ENCODE results near the gene GEMIN7. TPM values are rescaled to one million over a fixed set of nuclear protein-coding genes. Genes with fewer than 3 reads are reported as not detected.

The GEMIN7 gene
- total and polyA plus RNA-seq, 2 of the 4 experiments (the other 2 are of a cell fraction): 27.2 to 53.0 TPM

DNA sequence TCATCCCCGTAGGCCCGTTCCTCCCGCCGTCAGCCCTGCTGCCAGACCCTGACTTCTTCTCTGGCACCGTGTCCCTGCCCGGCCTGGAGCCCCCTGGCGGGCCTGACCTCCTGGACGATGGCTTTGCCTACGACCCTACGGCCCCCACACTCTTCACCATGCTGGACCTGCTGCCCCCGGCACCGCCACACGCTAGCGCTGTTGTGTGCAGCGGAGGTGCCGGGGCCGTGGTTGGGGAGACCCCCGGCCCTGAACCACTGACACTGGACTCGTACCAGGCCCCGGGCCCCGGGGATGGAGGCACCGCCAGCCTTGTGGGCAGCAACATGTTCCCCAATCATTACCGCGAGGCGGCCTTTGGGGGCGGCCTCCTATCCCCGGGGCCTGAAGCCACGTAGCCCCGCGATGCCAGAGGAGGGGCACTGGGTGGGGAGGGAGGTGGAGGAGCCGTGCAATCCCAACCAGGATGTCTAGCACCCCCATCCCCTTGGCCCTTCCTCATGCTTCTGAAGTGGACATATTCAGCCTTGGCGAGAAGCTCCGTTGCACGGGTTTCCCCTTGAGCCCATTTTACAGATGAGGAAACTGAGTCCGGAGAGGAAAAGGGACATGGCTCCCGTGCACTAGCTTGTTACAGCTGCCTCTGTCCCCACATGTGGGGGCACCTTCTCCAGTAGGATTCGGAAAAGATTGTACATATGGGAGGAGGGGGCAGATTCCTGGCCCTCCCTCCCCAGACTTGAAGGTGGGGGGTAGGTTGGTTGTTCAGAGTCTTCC lies 41.5 kb upstream of the GEMIN7 start:
- Histone ChIP-seq H2BK20ac (ENCODE audit: low read depth, low read length) (no peak overlapping the region), H3K14ac (replicated peaks; ENCODE audit: low read depth, low read length) (no peak overlapping the region), H3K4me2 (ENCODE audit: low read depth, low read length) (no peak overlapping the region), H2BK5ac (ENCODE audit: low read depth, low read length, poor library complexity, severe bottlenecking) (no peak overlapping the region), H3K27ac (ENCODE audit: insufficient read depth, low read length) (no peak overlapping the region), H3K23ac (ENCODE audit: low read depth, low read length) (no peak overlapping the region), H4K8ac (ENCODE audit: low read depth in 2 of 2, low read length in 2 of 2) (peak overlapping the region in 1 of 2 experiments; percentile 75; a peak in 2 of 4 replicates), H4K91ac (ENCODE audit: insufficient read depth, low read depth, low read length) (no peak overlapping the region), H3K9me1 (ENCODE audit: insufficient read depth, low read length) (peaks cover 11% of the 10 kb centered on the region), H2AK5ac (ENCODE audit: low read depth, low read length) (no peak overlapping the region), H2AFZ (replicated peaks; ENCODE audit: low read length, poor library complexity) (no peak overlapping the region), H3K18ac (ENCODE audit: low read depth, low read length) (no peak overlapping the region), H4K20me1 (ENCODE audit: insufficient read depth, low read length) (peaks cover 36% of the 10 kb centered on the region), H3K4me3 (ENCODE audit: insufficient read depth, low read depth, low read length) (no peak overlapping the region), H3K4me1 (ENCODE audit: control insufficient read depth, insufficient read depth, low read length) (peaks cover 11% of the 10 kb centered on the region), H3K79me1 (ENCODE audit: low read depth in 1 of 2, low read length in 2 of 2) (peaks cover 20 to 31% of the 10 kb centered on the region in 2 experiments), H2BK120ac (ENCODE audit: low read depth, low read length) (no peak overlapping the region), H3K4ac (ENCODE audit: low read depth, low read length) (no peak overlapping the region), H2BK15ac (ENCODE audit: low read depth, low read length) (no peak overlapping the region), H4K5ac (ENCODE audit: low read depth, low read length) (no peak overlapping the region), H2AK9ac (replicated peaks; ENCODE audit: low read depth, low read length, poor library complexity) (peak overlapping the region; percentile 72), H3K9ac (ENCODE audit: low read depth, low read length) (no peak overlapping the region), H3K27me3 (ENCODE audit: control insufficient read depth, insufficient read depth, low read length) (no peaks in the 10 kb centered on the region), H3K36me3 (ENCODE audit: control insufficient read depth, insufficient read depth, low read length) (peaks cover 33% of the 10 kb centered on the region), H3K56ac (ENCODE audit: extremely low read depth, insufficient read depth, low read length) (no peak overlapping the region), H3K9me3 (ENCODE audit: control insufficient read depth, insufficient read depth, low read length) (no peaks in the 10 kb centered on the region)
- dilution Hi-C loops (cut with HindIII; ENCODE audit: low sequenced_read_pairs, unreplicated experiment) (no loop called here), intact Hi-C loops (cut with micrococcal nuclease) (no loop called here), in situ Hi-C loops (cut with MboI; ENCODE audit: low sequenced_read_pairs) (no loop called here)
- no peak for ATAC-seq (ENCODE audit: low read depth)
- no peak for TF ChIP-seq ELK1 (IDR thresholded peaks at IDR 0.05; ENCODE audit: borderline replicate concordance, low read depth, low read length)
- no peak for TF ChIP-seq CEBPB (IDR thresholded peaks at IDR 0.05; ENCODE audit: low read depth, low read length)
- no peak for TF ChIP-seq CHD1 (IDR thresholded peaks at IDR 0.05; ENCODE audit: low read depth, low read length)
- TF ChIP-seq, protein P1, sequence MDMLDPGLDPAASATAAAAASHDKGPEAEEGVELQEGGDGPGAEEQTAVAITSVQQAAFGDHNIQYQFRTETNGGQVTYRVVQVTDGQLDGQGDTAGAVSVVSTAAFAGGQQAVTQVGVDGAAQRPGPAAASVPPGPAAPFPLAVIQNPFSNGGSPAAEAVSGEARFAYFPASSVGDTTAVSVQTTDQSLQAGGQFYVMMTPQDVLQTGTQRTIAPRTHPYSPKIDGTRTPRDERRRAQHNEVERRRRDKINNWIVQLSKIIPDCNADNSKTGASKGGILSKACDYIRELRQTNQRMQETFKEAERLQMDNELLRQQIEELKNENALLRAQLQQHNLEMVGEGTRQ (IDR thresholded peaks at IDR 0.05; ENCODE audit: low read depth, low read length): no peak
- no peak for TF ChIP-seq RCOR1 (IDR thresholded peaks at IDR 0.05; ENCODE audit: insufficient replicate concordance, low read length)
- no peak for TF ChIP-seq RAD21 (IDR thresholded peaks at IDR 0.05; ENCODE audit: low read length)
- TF ChIP-seq NFE2L2 (IDR thresholded peaks at IDR 0.05; ENCODE audit: low read depth, low read length): no peak
- no peak for TF ChIP-seq BHLHE40 (IDR thresholded peaks at IDR 0.05; ENCODE audit: low read depth, low read length)
- no peak for TF ChIP-seq FOS (IDR thresholded peaks at IDR 0.05; ENCODE audit: low read depth, low read length)
- no peak for DNase-seq
- BruUV-seq (replicated peaks): no TSS peak
- ChIA-PET POLR2A (ENCODE audit: unreplicated experiment) (no interaction called here), CTCF (interaction anchor here (1.0 kb wide), 1 partner anchor 28 kb away, joined by 4 read pairs; no protein-coding TSS in a partner anchor)
- 90% methylated on average over 13 of the region's 37 CpGs; no CpG with 5 or more reads in 1 of the 2 experiments for WGBS, 2 experiments (ENCODE audit: extremely low coverage in 2 of 2, insufficient read length in 1 of 2)
